GM19240 (cell line): Measurements from ENCODE around the gene NDUFS4.
"Not testable (repeated sequence)": the region's sequence is repeated elsewhere in the genome, so short reads cannot be mapped to it uniquely, and the experiment has no call there.

Experiments used
- DNase-seq: peaks from one replicate; pipeline ENCODE4 v3.0.0; 2011; ENCODE audit warnings: low spot score; ENCODE audit not compliant: insufficient read length

Gene NDUFS4

DNA sequence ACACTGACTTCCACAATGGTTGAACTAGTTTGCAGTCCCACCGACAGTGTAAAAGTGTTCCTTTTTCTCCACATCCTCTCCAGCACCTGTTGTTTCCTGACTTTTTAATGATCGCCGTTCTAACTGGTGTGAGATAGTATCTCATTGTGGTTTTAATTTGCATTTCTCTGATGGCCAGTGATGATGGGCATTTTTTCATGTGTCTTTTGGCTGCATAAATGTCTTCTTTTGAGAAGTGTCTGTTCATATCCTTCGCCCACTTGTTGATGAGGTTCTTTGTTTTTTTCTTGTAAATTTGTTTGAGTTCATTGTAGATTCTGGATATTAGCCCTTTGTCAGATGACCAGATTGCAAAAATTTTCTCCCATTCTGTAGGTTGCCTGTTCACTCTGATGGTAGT, 100.1 kb downstream of the NDUFS4 start:
- DNase-seq = not testable (repeated sequence)

DNA sequence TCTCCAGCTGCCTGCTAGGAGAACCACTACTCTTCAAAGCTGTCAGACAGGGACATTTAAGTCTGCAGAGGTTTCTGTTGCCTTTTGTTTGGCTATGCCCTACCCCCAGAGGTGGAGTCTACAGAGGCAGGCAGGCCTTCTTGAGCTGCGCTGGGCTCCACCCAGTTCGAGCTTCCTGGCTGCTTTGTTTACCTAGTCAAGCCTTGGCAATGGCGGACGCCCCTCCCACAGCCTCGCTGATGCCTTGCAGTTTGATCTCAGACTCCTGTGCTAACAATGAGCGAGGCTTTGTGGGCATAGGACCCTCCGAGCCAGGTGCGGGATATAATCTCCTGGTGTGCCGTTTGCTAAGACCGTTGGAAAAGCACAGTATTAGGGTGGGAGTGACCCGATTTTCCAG, 104.9 kb downstream of the NDUFS4 start:
- DNase-seq = not testable (repeated sequence)

DNA sequence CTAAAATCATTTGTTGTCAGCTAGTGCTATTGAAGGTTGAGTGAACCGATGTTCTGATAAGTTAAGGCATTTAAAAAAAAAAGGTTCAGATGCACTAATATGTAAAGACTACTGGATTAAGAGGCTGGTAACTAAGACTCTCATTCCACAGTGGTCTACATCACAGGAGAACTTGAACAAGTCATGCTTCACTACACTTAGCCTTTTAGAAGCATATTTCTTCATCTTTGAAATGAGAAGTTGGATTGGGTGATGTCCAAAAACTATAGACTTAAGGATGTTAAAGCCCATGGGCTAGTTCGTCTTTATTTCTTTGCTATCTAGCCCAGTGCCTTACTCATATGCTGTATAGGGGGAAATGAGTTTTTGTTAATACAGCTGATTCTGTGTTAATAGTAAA, 107.2 kb downstream of the NDUFS4 start:
- no peak for DNase-seq

DNA sequence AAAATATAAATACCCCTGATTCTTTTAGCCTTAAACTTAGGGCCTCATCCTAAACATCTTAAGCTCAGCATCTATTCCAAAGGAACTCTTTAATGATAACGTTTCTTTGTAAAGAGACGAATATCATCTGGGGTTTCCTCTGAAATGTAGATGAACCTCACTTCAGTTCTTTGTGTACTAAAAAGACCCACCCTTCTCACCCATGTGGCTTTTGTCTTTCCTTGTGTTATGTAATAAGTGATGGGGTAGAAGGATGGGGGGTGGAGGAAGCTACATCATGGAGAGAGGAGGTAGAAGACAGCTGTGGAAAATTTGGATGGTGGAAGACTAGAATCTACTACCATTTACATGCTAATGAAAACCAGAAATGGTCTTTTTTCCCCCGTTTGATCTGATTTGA, 111.0 kb downstream of the NDUFS4 start:
- DNase-seq = no peak

DNA sequence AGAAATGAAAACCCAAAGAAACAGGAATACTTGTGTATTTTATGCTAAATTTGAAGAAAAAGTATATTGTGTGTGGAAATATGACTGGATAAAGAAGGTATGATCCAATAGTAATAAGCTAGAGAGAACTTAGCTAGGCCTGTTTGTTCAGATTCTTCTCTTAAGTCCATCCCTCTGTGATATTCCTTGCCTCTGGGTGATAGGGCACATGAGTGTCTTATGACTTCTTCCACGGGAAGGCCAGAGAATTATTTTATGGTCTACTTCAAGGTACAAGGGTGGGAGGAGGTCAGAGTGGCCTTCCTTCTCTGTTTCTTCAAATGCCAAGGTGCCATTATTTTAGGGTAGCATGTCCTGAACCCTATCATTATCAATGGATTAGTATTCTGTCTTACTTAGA, 113.7 kb downstream of the NDUFS4 start:
- no peak for DNase-seq

DNA sequence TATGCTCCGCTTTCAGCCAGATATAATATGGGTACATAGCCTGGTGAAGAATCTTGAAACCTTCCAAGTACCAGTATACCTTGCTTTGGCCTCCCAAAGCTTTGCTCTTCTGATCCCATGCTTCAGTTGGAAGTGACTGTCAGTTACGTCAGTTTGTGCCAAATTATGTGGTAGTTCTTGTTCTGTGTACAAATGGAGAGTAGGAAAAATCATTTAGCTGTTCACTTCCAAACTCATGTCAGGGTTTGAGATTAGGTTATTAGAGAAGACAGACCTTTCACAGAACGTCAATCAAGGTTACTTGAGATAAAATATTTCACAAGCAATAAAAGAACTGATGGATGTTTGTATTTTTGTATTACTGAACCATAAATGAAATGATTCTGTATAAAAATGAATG, 117.2 kb downstream of the NDUFS4 start:
- DNase-seq = no peak

DNA sequence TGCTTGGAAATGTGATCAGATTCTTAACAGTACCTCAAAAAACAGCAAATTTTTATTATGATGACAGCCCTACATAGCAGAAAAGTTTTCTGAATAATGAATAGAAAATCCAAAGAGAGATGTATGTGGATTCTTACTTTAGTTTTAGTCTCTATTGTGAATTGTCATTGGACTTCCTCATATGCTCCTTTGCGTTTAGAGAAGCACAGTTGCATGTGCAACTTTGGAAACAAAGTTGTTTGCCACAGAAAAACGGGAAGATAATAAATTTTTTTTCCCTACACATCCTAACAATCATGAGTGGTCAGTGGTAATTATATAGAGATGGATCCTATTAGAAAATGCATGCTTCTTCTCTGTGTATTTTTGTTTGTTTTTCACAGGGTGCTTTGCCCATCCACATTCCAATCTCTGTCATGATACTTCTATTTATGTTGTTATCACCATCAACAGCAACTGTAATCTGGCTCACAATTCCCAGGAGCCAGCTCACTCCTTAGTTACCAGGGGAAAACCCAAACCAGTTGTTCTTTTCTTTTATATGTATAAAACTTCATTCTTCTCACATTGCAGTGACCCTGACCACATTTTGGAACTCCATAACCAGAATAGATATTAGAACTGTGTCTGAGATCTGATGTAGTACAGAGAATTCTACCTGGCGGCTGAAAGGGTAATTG, 118.7 kb downstream of the NDUFS4 start:
- no peak for DNase-seq

DNA sequence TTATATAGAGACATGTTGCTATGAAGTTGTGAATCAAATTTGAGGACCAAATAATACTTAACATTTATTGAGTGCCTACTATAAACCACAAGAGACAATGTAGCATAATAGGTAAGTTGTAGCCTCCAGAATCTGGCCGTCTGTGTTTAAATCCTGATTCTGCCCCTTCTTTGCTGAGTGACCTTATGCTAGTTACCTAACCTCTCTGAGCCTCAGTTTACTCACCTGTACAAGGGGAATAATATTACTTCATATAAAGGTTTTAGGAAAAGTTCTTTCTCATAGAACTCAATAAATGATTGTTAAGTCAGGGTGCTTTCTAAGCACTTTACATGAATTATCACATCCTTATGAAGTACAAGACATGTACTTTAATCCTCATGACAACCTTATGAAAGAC, 120.6 kb downstream of the NDUFS4 start:
- no peak for DNase-seq

DNA sequence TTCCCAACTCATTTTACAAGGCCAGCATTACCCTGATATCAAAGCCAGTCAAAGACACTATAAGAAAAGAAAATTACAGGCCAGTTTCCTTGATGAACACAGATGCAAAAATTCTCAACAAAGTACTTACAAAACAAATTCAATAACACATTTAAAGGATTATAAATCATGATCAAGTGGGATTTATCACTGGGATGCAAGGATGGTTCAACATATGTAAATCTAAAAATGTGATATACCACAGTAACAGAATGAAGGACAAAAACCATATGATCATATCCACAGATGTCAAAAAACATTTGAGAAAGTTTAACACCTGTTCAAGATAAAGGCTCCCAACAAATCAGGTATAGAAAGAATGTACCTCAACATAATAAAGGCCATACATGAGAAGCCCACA, 130.6 kb downstream of the NDUFS4 start:
- no peak for DNase-seq

DNA sequence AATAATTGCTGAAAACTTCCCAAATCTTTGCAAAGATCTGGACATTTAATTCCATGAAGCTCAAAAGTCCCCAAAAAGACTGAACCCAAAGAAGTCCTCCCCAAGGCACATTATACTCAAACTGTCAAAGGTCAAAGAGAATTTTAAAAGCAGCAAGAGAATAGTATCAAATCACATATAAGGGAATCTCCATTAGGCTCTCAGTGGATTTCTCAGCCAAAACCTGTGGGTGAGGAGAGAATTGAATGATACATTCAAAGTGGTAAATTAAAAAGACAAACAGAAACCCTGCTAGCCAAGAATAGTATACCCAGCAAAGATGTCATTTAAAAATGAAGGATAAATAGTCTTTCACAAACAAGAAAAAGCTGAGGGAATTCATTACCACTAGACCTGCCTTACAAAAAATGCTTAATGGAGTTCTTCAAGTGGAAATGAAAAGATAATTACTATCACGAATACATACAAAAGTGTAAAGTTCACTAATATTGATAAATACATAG, 134.1 kb downstream of the NDUFS4 start:
- DNase-seq = no peak

DNA sequence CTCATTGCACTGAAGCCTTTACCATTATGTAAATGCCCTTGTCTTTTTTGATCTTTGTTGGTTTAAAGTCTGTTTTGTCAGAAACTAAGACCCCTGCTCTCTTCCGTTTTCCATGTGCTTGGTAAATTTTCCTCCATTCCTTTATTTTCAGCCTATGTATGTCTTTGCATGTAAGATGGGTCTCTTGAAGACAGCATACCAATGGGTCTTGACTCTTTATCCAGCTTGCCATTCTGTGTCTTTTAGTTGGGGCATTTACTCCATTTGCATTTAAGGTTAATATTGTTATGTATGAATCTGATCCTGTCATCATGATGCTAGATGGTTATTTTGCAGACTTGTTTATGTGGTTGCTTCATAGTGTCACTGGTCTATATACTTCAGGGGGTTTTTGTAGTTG, 150.0 kb downstream of the NDUFS4 start:
- not testable (repeated sequence) for DNase-seq

DNA sequence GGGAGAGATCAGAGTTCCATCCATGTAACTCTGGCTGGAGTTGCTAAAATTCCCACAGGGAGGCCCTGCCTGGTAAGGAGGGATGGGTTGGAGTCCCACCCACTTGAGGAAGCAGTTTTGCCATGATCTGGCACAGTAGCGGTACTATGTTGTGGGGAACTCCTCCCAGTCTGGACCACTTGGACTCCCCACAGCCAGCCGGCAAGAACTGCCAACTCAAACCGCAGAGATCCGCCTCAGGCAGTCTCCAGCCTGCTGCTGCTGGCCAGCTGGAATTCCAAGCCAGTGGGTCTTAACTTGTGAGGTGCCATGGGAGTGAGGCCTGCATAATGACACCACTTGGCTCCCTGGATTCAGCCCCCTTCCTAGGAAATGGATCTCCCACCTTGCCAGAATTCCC, 151.9 kb downstream of the NDUFS4 start:
- no peak for DNase-seq

DNA sequence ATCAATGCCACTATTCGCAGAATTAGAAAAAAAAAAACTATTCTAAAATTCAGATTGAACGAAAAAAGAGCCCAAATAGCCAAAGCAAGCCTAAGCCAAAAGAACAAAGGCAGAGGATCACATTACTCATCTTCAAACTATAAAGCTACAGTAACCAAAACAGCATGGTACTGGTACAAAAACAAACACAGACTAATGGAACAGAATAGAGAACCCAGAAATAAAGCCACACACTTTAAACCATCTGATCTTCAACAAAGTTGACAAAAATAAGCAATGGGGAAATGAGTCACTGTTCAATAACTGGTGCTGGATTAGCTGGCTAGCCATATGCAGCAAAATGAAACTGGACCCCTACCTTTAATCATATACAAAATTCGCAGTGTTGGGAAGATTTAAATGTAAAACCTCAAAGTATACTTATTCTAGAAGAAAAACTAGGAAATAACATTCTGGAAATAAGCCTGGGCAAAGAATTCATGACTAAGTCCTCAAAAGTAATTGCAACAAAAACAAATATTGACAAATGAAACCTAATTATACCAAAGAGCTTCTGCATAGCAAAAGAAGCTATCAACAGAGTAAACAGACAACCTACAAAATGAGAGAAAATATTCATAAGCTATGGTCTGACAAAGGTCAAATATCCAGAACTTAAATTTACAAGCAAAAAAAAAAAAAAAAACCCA, 153.7 kb downstream of the NDUFS4 start:
- DNase-seq = no peak

DNA sequence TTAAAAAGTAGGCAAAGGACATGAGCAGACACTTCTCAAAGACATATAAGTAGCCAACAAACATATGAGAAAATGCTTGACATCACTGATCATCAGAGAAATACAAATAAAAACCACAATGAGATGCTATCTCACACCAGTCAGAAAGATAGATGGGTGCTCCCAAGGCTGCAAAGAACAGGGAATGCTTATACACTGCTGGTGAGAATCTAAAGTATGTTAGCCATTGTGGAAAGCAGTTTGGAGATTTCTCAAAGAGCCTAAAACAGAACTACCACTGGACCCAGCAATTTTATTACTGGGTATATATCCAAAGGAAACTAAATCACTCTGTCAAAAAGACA, 154.2 kb downstream of the NDUFS4 start:
- no peak for DNase-seq

DNA sequence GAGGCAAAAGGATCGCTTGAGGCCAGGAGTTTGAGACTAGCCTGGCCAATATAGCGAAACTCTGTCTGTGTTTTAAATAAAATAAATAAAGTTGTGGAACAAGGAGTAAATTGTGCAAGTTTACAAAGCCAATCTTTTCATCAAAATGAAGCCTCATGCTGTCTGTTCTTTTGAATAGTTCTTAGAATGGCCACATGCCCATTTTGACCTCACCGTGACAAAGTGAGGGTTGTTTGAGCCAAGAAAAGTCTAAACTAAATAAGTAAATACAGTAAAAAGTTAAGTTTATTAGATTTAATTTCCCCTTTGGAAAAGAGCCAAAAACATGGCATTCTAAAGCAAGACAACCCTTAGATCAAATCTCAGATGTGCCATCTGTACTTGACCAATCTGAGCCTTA, 165.7 kb downstream of the NDUFS4 start:
- DNase-seq = no peak

DNA sequence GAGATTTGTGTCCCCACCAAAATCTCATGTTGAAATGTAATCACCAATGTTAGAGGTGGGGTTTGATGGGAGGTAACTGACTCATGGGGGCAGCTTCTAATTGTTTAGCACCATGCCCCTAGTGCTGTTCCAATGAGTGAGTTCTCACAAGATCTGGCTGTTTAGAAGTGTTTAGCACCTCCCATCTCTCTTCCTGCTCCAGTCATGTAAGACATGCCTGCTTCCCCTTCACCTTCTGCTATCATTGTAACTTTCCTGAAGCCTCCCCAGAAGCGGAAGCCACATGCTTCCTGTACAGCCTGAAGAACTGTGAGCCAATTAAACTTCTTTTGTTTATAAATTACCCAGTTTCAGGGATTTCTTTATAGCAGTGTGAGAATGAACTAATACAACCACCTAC, 170.5 kb downstream of the NDUFS4 start:
- DNase-seq = no peak
